ENCODE data around the gene ALOX12B.

DNA sequence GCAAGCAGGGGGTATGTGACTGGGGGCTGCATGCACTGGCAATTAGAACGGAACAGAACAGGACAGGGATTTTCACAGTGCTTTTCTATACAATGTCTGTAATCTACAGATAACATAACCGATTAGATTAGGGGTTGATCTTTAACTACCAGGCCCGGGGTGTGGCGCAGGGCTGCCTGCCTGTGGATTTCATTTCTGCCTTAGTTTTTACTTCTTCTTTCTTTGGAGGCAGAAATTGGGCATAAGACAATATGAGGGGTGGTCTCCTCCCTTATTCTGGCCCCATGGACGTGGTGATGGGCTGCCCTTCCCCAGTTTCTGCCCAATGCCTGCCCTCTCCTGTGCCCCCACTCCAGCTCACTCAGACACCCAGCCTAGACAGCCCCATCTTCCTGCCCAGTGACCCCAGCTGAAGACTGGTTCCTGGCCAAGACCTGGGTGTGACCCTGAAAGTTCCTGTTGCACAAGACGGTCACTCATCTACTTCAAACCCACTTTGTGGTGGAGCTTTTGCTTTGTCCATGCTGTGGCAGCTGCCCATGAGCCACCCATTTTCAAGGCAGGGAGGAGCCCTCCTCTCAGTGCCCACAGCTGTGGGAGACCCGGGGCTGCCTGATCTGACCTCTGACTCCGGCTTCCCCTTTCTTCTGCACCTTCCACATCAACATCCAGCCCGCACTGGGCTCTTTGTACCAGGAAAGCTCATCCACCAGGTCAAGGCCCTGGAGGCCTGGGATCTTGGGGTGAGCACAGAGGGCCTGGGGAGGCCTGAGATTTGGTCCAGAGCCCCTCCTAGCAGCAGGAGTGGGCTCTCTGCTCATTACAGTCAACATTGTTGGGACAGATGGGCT, 18.6 kb downstream of the ALOX12B start:
- TF ChIP-seq, protein P1, sequence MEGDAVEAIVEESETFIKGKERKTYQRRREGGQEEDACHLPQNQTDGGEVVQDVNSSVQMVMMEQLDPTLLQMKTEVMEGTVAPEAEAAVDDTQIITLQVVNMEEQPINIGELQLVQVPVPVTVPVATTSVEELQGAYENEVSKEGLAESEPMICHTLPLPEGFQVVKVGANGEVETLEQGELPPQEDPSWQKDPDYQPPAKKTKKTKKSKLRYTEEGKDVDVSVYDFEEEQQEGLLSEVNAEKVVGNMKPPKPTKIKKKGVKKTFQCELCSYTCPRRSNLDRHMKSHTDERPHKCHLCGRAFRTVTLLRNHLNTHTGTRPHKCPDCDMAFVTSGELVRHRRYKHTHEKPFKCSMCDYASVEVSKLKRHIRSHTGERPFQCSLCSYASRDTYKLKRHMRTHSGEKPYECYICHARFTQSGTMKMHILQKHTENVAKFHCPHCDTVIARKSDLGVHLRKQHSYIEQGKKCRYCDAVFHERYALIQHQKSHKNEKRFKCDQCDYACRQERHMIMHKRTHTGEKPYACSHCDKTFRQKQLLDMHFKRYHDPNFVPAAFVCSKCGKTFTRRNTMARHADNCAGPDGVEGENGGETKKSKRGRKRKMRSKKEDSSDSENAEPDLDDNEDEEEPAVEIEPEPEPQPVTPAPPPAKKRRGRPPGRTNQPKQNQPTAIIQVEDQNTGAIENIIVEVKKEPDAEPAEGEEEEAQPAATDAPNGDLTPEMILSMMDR (IDR thresholded peaks at IDR 0.05) = no peak
- TF ChIP-seq POLR2A (IDR thresholded peaks at IDR 0.05) = no peak

All from thyroid gland (tissue), 4 donors.